HAP-1 (cell line): ENCODE results near the gene SCFD2.
"Not testable (repeated sequence)": the region's sequence is repeated elsewhere in the genome, so short reads cannot be mapped to it uniquely, and the experiment has no call there.

ENCODE experiments used
- DNase-seq, 2 experiments: peaks; one replicate each; pipeline ENCODE4 v3.0.0-alpha.2; 2016 to 2020; ENCODE audit warnings: low spot score in 2 of 2
- H3K27me3 ChIP-seq: fragments of 250-450 bp; sonication (Bioruptor Pico); 2 replicates; pipeline ENCODE4 v1.5.1; 2020; ENCODE audit warnings: low read depth, mild to moderate bottlenecking, moderate library complexity
- H3K36me3 ChIP-seq: fragments of 250-450 bp; sonication (Bioruptor Pico); replicated peaks from 2 replicates; pipeline ENCODE4 v1.5.1; 2020; ENCODE audit warnings: mild to moderate bottlenecking
- H3K4me1 ChIP-seq: fragments of 250-450 bp; sonication (Bioruptor Pico); 2 replicates; pipeline ENCODE4 v1.5.1; 2020; ENCODE audit warnings: mild to moderate bottlenecking
- H3K4me3 ChIP-seq: fragments of 250-450 bp; sonication (Bioruptor Pico); 2 replicates; pipeline ENCODE4 v1.5.1; 2020; ENCODE audit warnings: mild to moderate bottlenecking, moderate library complexity
- H3K9me3 ChIP-seq: fragments of 250-450 bp; sonication (Bioruptor Pico); 2 replicates; pipeline ENCODE4 v1.5.1; 2020; ENCODE audit warnings: mild to moderate bottlenecking, moderate library complexity
- in situ Hi-C: fragments of 300-500 bp; cut with MboI; formaldehyde crosslinking; loops from 3 replicates; pipeline ENCODE4 v1.14.3; 2020; ENCODE audit warnings: low sequenced_read_pairs, inconsistent platforms, mixed read lengths

Gene SCFD2

DNA sequence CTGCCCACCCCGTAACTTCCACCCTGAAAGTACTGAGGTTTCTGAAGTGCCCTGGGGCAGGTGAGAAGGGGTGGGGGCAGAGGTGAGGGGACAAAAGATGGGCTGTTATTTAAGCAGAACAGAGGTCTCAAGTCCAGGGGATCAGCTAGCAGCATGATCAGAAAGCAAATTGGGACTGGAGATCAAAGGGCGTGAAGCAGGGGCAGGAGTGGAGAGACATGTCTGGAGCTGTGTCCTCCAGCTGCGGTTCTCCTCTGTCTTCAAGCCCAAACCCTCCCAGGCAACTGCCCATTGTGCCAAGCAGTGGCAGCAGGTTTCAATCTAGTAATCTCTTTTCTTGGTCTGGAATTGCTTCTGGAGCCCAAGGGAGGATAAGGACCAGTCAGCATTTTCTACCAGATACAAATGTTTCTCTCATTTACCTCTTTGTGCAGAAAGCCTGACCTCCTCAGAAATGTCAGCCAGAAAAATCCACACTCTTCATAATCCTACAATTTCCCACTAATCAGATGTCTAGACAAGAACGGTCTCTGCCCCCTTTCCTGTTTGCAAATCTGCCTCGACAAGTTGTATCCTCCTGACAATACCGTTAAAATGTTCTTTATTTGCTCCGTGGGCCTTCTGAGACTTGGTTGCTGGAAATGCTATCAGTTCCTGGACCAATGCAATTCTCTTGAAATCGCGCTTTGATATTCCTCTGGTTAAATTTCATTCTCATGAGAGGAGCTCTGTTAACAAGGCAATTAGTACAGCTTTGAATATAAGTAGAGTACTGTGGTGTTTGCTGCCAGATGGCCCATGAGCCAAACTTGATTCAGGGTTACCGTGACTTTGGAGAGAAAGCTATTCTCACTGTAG is 526.9 kb downstream of the SCFD2 start:
- H3K4me3 ChIP-seq = no peak overlapping the region
- DNase-seq = no peak
- H3K27me3 ChIP-seq = no peaks in the 10 kb centered on the region
- H3K9me3 ChIP-seq = no peaks in the 10 kb centered on the region
- H3K4me1 ChIP-seq = no peaks in the 10 kb centered on the region
- in situ Hi-C loops = no loop called here
- no peaks in the 10 kb centered on the region for H3K36me3 ChIP-seq

DNA sequence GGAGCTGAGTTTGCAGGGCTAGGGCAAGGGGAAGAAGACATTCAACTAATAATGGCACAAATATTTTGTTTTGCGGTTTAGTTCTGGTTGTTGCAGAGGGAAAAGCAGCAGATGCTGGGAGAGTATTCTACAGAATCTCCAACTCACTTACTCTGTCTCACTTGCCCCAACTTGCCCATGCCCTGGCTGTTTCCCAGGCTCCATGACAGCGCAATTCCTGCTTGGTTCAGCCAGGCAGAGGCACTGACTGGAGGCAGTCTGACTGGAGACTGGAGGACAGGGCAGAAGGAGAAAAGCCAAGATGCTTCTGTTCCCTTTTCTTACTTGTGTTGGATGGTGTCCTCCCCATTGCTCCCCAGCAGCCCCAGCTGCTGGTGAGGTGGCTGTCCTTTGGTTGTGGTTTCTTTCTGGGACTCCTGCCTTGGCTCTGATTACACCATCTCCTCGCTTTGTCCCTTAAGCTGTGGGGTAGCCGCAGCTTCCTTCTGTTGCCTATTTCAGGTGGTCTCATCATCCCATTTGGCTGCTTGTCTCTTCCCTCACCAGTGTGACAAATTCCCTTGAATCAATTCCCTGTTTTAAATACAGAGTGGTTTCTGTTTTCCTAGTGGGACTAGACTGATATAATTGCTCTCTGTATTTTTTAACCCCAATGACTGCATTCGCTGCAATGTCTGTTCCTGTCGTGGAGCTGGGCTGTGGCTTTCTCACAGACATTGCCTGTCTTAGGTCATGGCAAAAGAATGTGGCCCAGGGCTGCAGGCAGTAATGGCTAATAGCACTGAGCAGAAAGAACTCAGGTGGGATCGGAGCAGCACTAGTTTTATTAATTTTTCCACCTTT is 527.9 kb downstream of the SCFD2 start:
- Histone ChIP-seq H3K4me3 (no peak overlapping the region), H3K27me3 (no peaks in the 10 kb centered on the region), H3K9me3 (no peaks in the 10 kb centered on the region), H3K36me3 (no peaks in the 10 kb centered on the region), H3K4me1 (no peaks in the 10 kb centered on the region)
- in situ Hi-C loops = no loop called here
- DNase-seq = no peak

DNA sequence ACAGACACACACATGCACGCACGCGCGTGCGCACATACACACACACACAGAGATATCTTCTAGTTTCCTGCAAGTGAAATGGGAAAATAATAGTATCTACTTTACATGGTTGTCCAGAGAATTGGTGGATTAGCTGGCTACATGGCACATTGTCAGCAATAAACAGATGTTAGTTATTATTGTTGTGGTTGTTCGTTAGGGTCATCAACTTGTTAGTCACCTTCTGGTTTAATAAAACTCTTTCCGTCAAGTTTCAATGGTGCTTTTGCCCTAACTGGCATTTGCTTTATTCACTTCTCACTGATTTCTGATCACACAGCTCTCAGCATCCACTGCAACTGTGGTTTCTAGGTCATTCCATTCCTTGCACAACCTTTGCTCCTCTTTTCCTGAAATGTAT is 529.2 kb downstream of the SCFD2 start:
- Histone ChIP-seq H3K4me3 (no peak overlapping the region), H3K9me3 (no peaks in the 10 kb centered on the region), H3K36me3 (no peaks in the 10 kb centered on the region), H3K27me3 (no peaks in the 10 kb centered on the region), H3K4me1 (no peaks in the 10 kb centered on the region)
- DNase-seq = no peak
- in situ Hi-C loops = no loop called here

DNA sequence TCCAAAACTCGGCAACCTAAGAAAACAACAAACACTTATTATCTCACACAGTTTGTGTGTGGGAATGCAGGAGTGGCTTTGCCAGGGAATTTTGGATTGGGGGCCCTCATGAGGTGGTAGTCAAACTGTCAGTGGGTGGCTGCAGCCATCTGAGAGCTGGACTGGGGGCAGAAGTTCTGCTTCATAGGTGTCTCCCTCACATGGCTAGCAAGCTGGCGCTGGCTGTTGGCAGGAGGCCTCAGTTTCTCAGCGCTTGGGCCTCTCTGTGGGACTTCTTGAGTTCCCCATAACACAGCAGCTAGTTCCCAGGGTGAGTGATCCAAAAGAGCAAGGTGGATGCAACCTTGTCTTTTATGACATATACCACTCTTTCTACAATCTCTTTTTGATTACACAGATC is 529.7 kb downstream of the SCFD2 start:
- H3K27me3 ChIP-seq = no peaks in the 10 kb centered on the region

DNA sequence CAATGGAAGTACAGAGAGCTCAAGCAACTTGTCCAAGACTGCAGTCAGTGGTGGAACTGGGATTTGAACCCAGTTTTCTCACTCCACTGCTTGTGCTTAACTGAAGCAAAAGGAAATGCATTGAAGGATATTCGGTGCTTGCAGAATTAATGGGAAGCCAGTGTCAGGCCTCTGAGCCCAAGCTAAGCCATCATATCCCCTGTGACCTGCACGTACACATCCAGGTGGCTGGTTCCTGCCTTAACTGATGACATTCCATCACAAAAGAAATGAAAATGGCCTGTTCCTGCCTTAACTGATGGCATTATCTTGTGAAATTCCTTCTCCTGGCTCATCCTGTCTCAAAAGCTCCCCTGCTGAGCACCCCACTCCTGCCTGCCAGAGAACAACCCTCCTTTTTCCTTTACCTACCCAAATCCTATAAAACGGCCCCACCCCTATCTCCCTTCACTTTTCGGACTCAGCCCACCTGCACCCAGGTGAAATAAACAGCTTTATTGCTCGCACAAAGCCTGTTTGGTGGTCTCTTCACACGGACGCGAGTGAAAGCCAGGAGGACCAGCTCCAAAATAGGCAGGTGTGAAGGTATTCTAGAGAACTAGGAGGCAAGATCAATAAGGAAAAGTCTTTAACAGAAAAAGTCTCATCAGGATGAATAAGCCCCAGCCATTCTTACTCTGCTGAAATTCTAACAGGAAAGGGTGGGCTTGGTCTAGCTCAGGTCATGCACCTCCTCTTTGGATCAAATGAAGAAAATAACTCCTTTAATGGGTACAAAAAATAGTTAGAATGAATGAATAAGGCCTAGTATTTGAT is 531.0 kb downstream of the SCFD2 start:
- H3K9me3 ChIP-seq, H3K4me1 ChIP-seq, DNase-seq, H3K36me3 ChIP-seq, in situ Hi-C loops, H3K4me3 ChIP-seq, H3K27me3 ChIP-seq: not testable (repeated sequence)

More for the DNA sequence above, 529.7 kb downstream of the SCFD2 start:
- no peak overlapping the region for H3K4me3 ChIP-seq
- in situ Hi-C loops = no loop called here
- no peaks in the 10 kb centered on the region for H3K4me1 ChIP-seq
- H3K9me3 ChIP-seq = no peaks in the 10 kb centered on the region
- H3K36me3 ChIP-seq = no peaks in the 10 kb centered on the region
- DNase-seq = no peak

DNA sequence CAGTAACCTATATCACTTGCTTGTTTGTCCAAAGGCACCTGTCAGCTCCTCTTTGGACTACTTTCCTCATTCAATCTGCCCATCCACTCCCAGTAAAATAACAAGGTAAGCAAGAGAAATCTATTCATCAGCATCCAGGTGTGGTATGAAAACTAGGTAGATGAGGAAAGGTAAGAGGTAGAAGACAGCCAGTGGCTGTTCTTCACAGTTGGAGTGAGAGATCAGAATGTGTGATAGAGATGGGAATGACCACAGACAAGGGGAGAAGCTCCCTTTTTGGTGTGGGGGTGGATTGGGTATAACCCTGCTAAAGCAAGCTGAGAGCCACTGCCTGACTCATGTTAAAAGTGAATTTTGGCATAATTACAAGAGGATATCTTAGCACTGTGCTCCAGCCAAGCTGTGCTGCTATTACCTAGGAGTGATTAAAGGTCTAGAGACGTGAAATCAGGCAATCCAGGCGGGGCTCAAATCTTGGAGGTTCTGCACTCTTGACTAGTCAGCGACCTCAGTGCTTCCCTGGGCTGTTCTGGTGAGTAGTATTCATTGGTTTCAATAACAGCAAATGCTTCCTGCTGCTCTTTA is 531.8 kb downstream of the SCFD2 start:
- in situ Hi-C loops = no loop called here
- Histone ChIP-seq H3K4me1 (no peaks in the 10 kb centered on the region), H3K36me3 (no peaks in the 10 kb centered on the region), H3K27me3 (no peaks in the 10 kb centered on the region), H3K4me3 (no peak overlapping the region), H3K9me3 (no peaks in the 10 kb centered on the region)
- DNase-seq = no peak

DNA sequence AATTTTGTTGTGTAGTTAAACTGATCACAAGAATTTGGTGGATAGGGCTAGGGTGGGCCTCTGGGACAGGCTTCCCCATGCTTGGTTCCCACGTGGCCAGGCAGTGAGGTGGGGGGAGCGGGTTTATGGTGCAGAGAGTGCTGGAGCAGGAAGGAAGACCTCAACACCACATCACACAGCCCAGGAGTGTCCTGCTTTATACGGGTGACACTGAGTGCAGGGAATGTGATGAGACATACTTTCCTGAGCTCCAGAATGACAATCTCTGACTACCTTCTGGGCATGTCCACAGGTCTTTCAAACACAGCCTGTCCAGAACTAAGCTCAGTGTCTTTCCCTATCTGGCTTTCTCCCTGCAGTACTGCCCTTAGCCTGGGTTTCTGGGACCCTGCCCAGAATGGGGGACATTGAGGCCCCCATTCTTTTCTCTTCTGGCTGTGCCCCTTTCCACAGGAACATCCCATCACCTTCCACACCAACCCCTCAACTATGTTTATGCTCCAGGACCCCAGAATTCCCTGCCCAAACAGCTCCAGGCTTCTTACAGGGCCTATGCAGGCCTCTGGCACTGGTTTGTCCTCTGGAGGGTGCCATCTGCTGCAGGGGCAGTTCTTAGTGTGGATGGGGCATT is 540.3 kb downstream of the SCFD2 start:
- no peaks in the 10 kb centered on the region for H3K36me3 ChIP-seq
- H3K9me3 ChIP-seq = no peaks in the 10 kb centered on the region
- in situ Hi-C loops = no loop called here
- DNase-seq = no peak
- H3K27me3 ChIP-seq = no peaks in the 10 kb centered on the region
- H3K4me3 ChIP-seq = no peak overlapping the region
- H3K4me1 ChIP-seq = no peaks in the 10 kb centered on the region

DNA sequence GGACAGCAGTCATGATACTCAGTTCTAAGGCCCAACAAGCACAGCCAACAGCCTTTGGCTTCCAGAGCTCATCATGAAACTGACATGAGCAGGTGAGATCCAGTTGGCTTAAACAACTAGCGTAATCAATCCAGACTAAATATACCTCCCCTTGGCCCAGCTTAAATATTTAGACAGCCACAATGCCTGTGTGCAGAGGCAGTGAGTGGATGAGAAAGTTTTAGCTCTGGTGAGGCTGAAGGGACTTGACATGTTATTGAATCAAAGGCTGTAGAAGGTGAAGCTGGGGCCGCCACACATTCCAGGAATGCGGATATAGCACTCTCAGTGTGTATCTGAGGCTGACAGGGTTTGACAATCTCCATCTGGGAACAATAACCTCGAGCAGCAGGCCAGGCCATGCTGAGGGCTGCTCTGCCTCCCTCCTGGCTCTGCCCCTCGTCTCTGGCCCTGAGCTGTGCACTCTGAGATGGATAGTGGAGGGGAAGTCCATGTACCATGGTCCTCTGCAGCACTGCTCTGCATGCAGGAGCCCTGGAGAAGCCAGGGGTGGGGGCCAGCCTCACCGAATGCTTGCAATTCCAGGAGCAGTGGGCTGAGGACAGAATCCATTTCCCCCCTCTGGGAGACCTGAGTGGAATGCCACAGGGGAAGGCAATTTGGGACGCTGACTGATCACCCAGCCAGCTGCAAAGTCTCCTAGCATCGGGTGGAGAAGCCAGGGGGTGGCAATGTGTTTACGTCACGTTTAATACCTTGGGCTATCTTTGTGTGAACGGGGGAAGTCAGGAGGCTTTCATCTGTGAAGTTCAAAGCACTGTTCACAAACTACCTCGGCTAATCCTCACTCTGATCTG is 541.0 kb downstream of the SCFD2 start:
- in situ Hi-C loops = no loop called here
- no peak overlapping the region for H3K4me3 ChIP-seq
- H3K27me3 ChIP-seq = no peaks in the 10 kb centered on the region
- no peaks in the 10 kb centered on the region for H3K36me3 ChIP-seq
- DNase-seq = no peak
- H3K9me3 ChIP-seq = no peaks in the 10 kb centered on the region
- H3K4me1 ChIP-seq = no peaks in the 10 kb centered on the region

DNA sequence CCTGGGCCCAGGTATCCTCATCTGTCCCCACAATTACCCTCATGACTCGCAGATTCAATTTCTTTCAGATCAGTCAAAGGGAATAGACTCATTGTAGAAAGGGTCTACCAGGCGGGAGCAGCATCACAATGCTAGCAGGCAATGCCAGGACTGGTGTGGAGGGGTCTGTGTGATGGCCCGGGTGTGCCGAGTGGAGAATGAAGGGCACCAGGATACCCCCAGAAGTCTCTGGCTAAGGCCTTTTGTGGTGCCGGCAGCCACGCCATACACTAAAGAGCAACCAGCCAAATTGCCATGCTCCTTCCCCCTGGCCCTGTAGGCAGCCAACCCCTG is 541.6 kb downstream of the SCFD2 start:
- in situ Hi-C loops = no loop called here

DNA sequence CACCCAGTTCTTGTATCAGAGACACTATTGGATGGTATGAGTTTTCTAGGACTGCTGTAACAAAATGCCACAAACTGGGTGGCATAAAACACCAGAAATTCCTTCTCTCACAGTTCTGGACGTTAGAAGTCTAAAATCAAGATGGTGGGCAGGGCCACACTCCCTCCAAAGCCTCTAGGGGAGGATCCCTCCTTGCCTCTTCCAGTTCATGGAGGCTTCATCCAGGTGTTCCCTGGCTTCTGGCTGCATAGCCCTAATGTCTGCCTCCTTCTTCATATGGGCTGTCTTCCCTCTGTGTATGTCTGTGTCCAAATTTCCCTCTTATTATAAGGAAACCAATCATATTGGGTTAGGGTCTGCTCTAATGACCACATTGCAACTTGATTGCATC is 542.2 kb downstream of the SCFD2 start:
- in situ Hi-C loops = no loop called here
- no peak for DNase-seq
- Histone ChIP-seq H3K4me1 (no peaks in the 10 kb centered on the region), H3K4me3 (no peak overlapping the region), H3K36me3 (no peaks in the 10 kb centered on the region), H3K27me3 (no peaks in the 10 kb centered on the region), H3K9me3 (no peaks in the 10 kb centered on the region)

More for the DNA sequence above, 541.6 kb downstream of the SCFD2 start:
- H3K9me3 ChIP-seq = no peaks in the 10 kb centered on the region
- no peaks in the 10 kb centered on the region for H3K4me1 ChIP-seq
- no peaks in the 10 kb centered on the region for H3K36me3 ChIP-seq
- no peaks in the 10 kb centered on the region for H3K27me3 ChIP-seq
- DNase-seq = no peak
- H3K4me3 ChIP-seq = no peak overlapping the region
